HCT116 (cell line): ENCODE results near the gene PYDC2. TPM values are rescaled to one million over a fixed set of nuclear protein-coding genes. Genes with fewer than 3 reads are reported as not detected.

ENCODE experiments used
- ATAC-seq: fragments of 200-7000 bp; cut with Tn5 transposase; 2 replicates; pipeline ENCODE4 v1.9.1; 2020; ENCODE audit warnings: mild to moderate bottlenecking, moderate library complexity
- BruUV-seq: library from RNA; stranded (reverse); fragments of 400-500 nt; replicated peaks from 2 replicates; lab custom pipeline; 2021; lab: Mats Ljungman, UMichigan
- CTCF ChIA-PET: fragments of 300-600 bp; sonication (Branson Sonifier 250); formaldehyde crosslinking; loops from one replicate; lab custom pipeline; 2021; ENCODE audit warnings: antibody characterized with exemption; lab: Charles Lee
- POLR2A ChIA-PET: fragments of 300-600, 350-600 bp; sonication (Branson Sonifier 250); formaldehyde crosslinking; loops from one replicate; lab custom pipeline; 2021; ENCODE audit warnings: antibody characterized with exemption; lab: Charles Lee
- RAD21 ChIA-PET, 2 experiments: fragments of 300-600 bp; sonication (Branson Sonifier 250); formaldehyde crosslinking; loops; one replicate each; lab custom pipeline; 2023; ENCODE audit warnings: low total read pairs in 2 of 2; ENCODE audit not compliant: uncharacterized antibody in 2 of 2, unreplicated experiment in 2 of 2, low non-redundant PET in 1 of 2; lab: Charles Lee
- DNase-seq: peaks from one replicate; pipeline ENCODE4 v3.0.0-alpha.2; 2010; ENCODE audit warnings: low read depth, low spot score
- H2AFZ ChIP-seq: fragments of 200-600 bp; shearing (Covaris generic), sonication (generic); 2 replicates; pipeline ENCODE4 v1.6.1; 2017; ENCODE audit warnings: low read depth, mixed run types, mixed read lengths, antibody characterized with exemption, low read length; ENCODE audit not compliant: poor library complexity, severe bottlenecking
- H3K27ac ChIP-seq: 2 replicates; pipeline ENCODE4 v1.5.1; 2012; ENCODE audit warnings: low read depth, low read length
- H3K27me3 ChIP-seq: fragments of 200-600 bp; sonication (generic); 2 replicates; pipeline ENCODE4 v1.6.1; 2016; ENCODE audit warnings: mixed run types, low read length, mixed read lengths; ENCODE audit not compliant: insufficient read depth
- H3K36me3 ChIP-seq, 2 experiments: fragments of 200-500 bp in 1 of 2; fragments of 200-600 bp in 1 of 2; sonication (Bioruptor generic) in 1 of 2; sonication (generic) in 1 of 2; 2 replicates each; pipeline versions ENCODE4 v1.5.1 to v1.6.1; 2014 to 2016; ENCODE audit warnings: low read length in 2 of 2, inconsistent platforms in 1 of 2, mixed read lengths in 1 of 2, mixed run types in 1 of 2; ENCODE audit not compliant: insufficient read depth in 2 of 2, control insufficient read depth in 1 of 2
- H3K4me1 ChIP-seq, 2 experiments: fragments of 200-600 bp in 1 of 2; sonication (generic) in 1 of 2; 2 replicates each; pipeline versions ENCODE4 v1.5.1 to v1.6.1; 2012 to 2017; ENCODE audit warnings: low read length in 2 of 2, inconsistent platforms in 1 of 2, mild to moderate bottlenecking in 1 of 2, mixed read lengths in 1 of 2, mixed run types in 1 of 2, moderate library complexity in 1 of 2; ENCODE audit not compliant: insufficient read depth in 2 of 2, control insufficient read depth in 1 of 2
- H3K4me2 ChIP-seq: fragments of 200-600 bp; sonication (generic); 2 replicates; pipeline ENCODE4 v1.6.1; 2017; ENCODE audit warnings: mixed run types, low read length, mixed read lengths
- H3K4me3 ChIP-seq, 2 experiments: fragments of 200-600 bp in 1 of 2; sonication (generic) in 1 of 2; replicated peaks in 1 of 2; 2 replicates each; pipeline ENCODE4 v1.5.1; 2011 to 2016; ENCODE audit warnings: low read length in 2 of 2, control low read depth in 1 of 2, low read depth in 1 of 2, mild to moderate bottlenecking in 1 of 2, mixed read lengths in 1 of 2, mixed run types in 1 of 2
- H3K79me2 ChIP-seq: fragments of 200-600 bp; sonication (generic); 2 replicates; pipeline ENCODE4 v1.6.1; 2017; ENCODE audit warnings: mild to moderate bottlenecking, mixed run types, low read length, moderate library complexity, mixed read lengths; ENCODE audit not compliant: insufficient read depth
- H3K9ac ChIP-seq: fragments of 200-600 bp; sonication (generic); 2 replicates; pipeline ENCODE4 v1.6.1; 2016; ENCODE audit warnings: low read length, mixed read lengths
- H3K9me2 ChIP-seq: fragments of 200-600 bp; sonication (generic), shearing (Covaris generic); 2 replicates; pipeline ENCODE4 v1.6.1; 2017; ENCODE audit warnings: mixed run types, mild to moderate bottlenecking, moderate library complexity; ENCODE audit not compliant: insufficient read depth
- H3K9me3 ChIP-seq, 2 experiments: fragments of 200-500 bp in 1 of 2; fragments of 200-600 bp in 1 of 2; sonication (Bioruptor generic) in 1 of 2; sonication (generic) in 1 of 2; 2 replicates each; pipeline ENCODE4 v1.6.1; 2014 to 2017; ENCODE audit warnings: low read length in 2 of 2, mixed read lengths in 2 of 2, inconsistent platforms in 1 of 2, low read depth in 1 of 2, mild to moderate bottlenecking in 1 of 2, mixed run types in 1 of 2, moderate library complexity in 1 of 2; ENCODE audit not compliant: control insufficient read depth in 1 of 2, insufficient read depth in 1 of 2
- H4K20me1 ChIP-seq: fragments of 200-600 bp; sonication (generic), shearing (Covaris generic); 2 replicates; pipeline ENCODE4 v1.6.1; 2017; ENCODE audit warnings: mixed run types, mild to moderate bottlenecking, moderate library complexity; ENCODE audit not compliant: insufficient read depth
- CBX3 ChIP-seq: IDR thresholded peaks from 2 replicates; pipeline ENCODE4 v1.6.1; 2012; ENCODE audit warnings: low read depth
- EGR1 ChIP-seq: IDR thresholded peaks from 2 replicates; pipeline ENCODE4 v1.6.1; 2012; ENCODE audit warnings: low read depth
- EZH2 ChIP-seq: fragments of 200-600 bp; sonication (generic); IDR thresholded peaks from 2 replicates; pipeline ENCODE4 v1.6.1; 2017; ENCODE audit warnings: antibody characterized with exemption, mixed run types
- POLR2AphosphoS5 ChIP-seq: IDR thresholded peaks from 2 replicates; pipeline ENCODE4 v1.6.1; 2011; ENCODE audit warnings: mild to moderate bottlenecking, low read depth, low read length, moderate library complexity
- SIN3A ChIP-seq: IDR thresholded peaks from 2 replicates; pipeline ENCODE4 v1.6.1; 2012; ENCODE audit warnings: low read depth
- SP1 ChIP-seq: IDR thresholded peaks from 2 replicates; pipeline ENCODE4 v1.6.1; 2012; ENCODE audit warnings: low read depth
- TCF7L2 ChIP-seq: IDR thresholded peaks from 2 replicates; pipeline ENCODE4 v1.7.0; 2011; ENCODE audit warnings: borderline replicate concordance, inconsistent platforms; ENCODE audit not compliant: insufficient read depth, insufficient read length; ENCODE audit errors: extremely low read depth
- ZNF274 ChIP-seq: fragments of 200-500 bp; sonication (Bioruptor generic); IDR thresholded peaks from 2 replicates; pipeline ENCODE4 v1.6.1; 2014; ENCODE audit warnings: mild to moderate bottlenecking, low read depth, low read length, inconsistent platforms
- intact Hi-C: fragments of 100-400 bp; cut with micrococcal nuclease; formaldehyde crosslinking; loops from 2 replicates; pipeline ENCODE4 v1.10.0; 2022
- total RNA-seq: library from RNA; stranded (reverse); gene quantifications from one replicate; pipeline ENCODE4 v1.2.1, GENCODE V29; 2021; ENCODE audit not compliant: unreplicated experiment
- TF ChIP-seq, protein P1 (sequence below): IDR thresholded peaks from 2 replicates; pipeline ENCODE4 v1.6.1; 2012; ENCODE audit warnings: low read depth
- TF ChIP-seq, protein P2 (sequence below): IDR thresholded peaks from 2 replicates; pipeline ENCODE4 v1.6.1; 2012

The PYDC2 gene
- total RNA-seq, 1 experiment from 2014 or later, result not detected

DNA sequence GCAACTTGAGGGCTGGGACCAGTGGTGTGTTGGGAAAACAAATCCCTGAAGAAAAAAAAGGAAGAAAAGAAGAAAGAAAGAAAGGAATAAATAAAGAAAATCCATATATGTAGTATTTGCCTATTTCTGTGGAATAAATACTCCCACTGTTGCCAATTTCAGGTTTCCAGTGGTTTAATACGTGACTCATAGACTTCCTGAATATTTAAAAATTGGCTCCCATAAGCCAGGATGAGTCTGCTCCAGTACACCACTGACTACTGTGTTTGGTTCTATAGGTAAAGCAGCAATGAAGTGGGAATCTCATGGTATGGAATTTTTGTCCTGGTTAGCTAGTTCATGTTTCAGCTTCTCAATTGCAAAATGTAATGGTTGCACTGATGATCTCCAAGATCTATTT lies 31.6 kb downstream of the PYDC2 start:
- H3K27ac ChIP-seq, result no peak overlapping the region
- intact Hi-C loops, result no loop called here
- no peaks in the 10 kb centered on the region for H3K9me3 ChIP-seq
- ATAC-seq (no peak), DNase-seq (no peak)
- H2AFZ ChIP-seq, result no peak overlapping the region
- H3K27me3 ChIP-seq, result no peaks in the 10 kb centered on the region
- no peaks in the 10 kb centered on the region for H3K36me3 ChIP-seq
- H3K4me2 ChIP-seq, result no peak overlapping the region
- TF ChIP-seq POLR2AphosphoS5, result no peak
- TF ChIP-seq ZNF274, result no peak
- no peak for TF ChIP-seq TCF7L2
- no peak for TF ChIP-seq EGR1
- TF ChIP-seq SIN3A, result no peak
- TF ChIP-seq CBX3, result no peak
- TF ChIP-seq, protein P1, sequence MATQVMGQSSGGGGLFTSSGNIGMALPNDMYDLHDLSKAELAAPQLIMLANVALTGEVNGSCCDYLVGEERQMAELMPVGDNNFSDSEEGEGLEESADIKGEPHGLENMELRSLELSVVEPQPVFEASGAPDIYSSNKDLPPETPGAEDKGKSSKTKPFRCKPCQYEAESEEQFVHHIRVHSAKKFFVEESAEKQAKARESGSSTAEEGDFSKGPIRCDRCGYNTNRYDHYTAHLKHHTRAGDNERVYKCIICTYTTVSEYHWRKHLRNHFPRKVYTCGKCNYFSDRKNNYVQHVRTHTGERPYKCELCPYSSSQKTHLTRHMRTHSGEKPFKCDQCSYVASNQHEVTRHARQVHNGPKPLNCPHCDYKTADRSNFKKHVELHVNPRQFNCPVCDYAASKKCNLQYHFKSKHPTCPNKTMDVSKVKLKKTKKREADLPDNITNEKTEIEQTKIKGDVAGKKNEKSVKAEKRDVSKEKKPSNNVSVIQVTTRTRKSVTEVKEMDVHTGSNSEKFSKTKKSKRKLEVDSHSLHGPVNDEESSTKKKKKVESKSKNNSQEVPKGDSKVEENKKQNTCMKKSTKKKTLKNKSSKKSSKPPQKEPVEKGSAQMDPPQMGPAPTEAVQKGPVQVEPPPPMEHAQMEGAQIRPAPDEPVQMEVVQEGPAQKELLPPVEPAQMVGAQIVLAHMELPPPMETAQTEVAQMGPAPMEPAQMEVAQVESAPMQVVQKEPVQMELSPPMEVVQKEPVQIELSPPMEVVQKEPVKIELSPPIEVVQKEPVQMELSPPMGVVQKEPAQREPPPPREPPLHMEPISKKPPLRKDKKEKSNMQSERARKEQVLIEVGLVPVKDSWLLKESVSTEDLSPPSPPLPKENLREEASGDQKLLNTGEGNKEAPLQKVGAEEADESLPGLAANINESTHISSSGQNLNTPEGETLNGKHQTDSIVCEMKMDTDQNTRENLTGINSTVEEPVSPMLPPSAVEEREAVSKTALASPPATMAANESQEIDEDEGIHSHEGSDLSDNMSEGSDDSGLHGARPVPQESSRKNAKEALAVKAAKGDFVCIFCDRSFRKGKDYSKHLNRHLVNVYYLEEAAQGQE, result no peak
- no peak for TF ChIP-seq EZH2
- TF ChIP-seq SP1, result no peak
- TF ChIP-seq, protein P2, sequence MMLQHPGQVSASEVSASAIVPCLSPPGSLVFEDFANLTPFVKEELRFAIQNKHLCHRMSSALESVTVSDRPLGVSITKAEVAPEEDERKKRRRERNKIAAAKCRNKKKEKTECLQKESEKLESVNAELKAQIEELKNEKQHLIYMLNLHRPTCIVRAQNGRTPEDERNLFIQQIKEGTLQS, result no peak
- H3K9ac ChIP-seq, result no peak overlapping the region
- no TSS peak for BruUV-seq
- no peaks in the 10 kb centered on the region for H3K79me2 ChIP-seq
- CTCF ChIA-PET, result no interaction called here
- H3K4me1 ChIP-seq, result no peaks in the 10 kb centered on the region
- H3K9me2 ChIP-seq, result no peaks in the 10 kb centered on the region
- POLR2A ChIA-PET, result no interaction called here
- RAD21 ChIA-PET, result no interaction called here
- H4K20me1 ChIP-seq, result no peaks in the 10 kb centered on the region
- H3K4me3 ChIP-seq, result no peak overlapping the region
